Body of pancreas (tissue), 4 donors: ENCODE results near the gene PLPP3.

ENCODE experiments used
- CTCF ChIP-seq, 7 experiments: fragments of 450-650 bp in 4 of 7; fragments of 200-600 bp in 3 of 7; sonication (generic) in 3 of 7; IDR thresholded peaks; one replicate each; pipeline ENCODE4 v1.5.1; 2016 to 2019; ENCODE audit warnings: antibody characterized with exemption in 7 of 7
- POLR2A ChIP-seq, 3 donors: fragments of 450-650 bp; IDR thresholded peaks; one replicate each; pipeline ENCODE4 v1.6.1; 2016; ENCODE audit warnings: antibody characterized with exemption in 3 of 3, mild to moderate bottlenecking in 2 of 3

- TF ChIP-seq CTCF (IDR thresholded peaks at IDR 0.05) (no peak), POLR2A (IDR thresholded peaks at IDR 0.05) (no peak)
Measured at GRCh38 chr1:56491441-56491840, 87.9 kb downstream of the PLPP3 start.
